ENCODE results near the gene RABGAP1L. TPM values are rescaled to one million over a fixed set of nuclear protein-coding genes. Genes with fewer than 3 reads are reported as not detected.
A peak's percentile ranks its signal among the peaks of the same experiment; 100 is the strongest.

Gene RABGAP1L
- total RNA-seq, 1 donor, result 29.8 TPM

DNA sequence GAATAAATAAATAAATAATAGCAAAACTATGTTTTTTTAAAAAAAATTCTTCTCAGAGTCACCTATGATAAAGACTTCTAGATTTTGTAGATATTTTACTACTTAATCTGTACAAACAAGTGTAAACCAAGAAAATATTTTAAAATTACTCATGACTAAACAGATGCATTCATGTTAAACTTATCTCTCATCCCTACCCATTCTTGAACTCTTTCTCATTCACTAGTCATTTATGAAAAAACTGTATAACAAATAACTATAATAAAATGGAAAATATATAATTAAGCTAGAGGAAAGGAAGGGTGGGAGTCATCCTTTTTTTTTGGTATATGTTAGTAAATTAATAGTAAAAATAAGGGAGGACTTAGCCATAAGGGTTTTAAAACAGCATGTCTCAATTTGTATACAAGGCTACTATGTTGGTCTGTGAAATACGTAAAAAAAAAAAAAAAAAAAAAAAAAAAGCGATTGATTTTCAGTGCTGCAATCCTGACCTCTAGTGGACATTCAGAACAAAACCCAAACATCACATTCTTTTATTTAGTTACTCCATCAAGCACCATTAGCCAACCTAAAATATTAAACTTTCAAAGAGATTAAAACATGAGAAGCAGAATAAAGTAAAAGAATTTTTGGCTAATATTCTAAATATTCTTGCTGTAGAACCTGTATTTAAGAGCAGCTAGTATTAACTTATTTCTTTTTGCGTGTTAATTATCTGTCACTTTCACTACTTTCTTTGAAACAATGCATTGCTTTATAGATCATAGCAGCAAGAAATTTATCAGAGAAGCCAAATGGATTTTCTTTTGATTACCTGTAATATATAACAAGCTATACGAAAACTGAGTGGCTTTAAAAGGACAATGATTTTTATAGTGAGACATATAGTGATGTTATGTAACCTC is 584.6 kb downstream of the RABGAP1L start:
- DNase-seq (ENCODE audit: low read depth), result peak; percentile 57
- H3K4me3 ChIP-seq (ENCODE audit: low read depth, low read length), result no peak overlapping the region
- peak; percentile 59 for TF ChIP-seq CTCF (IDR thresholded peaks at IDR 0.05; ENCODE audit: insufficient read depth, low read depth, low read length)

DNA sequence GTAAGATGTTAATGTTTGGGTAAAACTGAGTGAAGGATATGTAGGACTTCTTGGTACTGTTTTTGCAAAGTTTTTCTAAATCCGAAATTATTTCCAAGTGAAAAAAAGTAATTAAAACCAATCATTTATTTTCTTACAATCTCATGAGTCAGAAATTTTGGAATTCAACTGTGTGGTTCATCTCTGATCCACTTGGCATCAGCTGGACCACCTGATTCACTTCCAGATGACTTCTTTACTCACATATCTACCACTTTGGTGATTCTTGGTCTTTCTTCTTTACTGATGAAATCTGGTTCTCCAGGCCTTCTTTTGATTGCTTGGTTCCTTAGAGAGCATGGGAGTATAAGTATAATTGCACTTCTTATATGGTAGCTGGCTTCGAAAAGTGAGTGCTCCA is 585.6 kb downstream of the RABGAP1L start:
- H3K4me3 ChIP-seq (ENCODE audit: low read depth, low read length), result no peak overlapping the region
- TF ChIP-seq CTCF (IDR thresholded peaks at IDR 0.05; ENCODE audit: insufficient read depth, low read depth, low read length), result no peak
- no peak for DNase-seq (ENCODE audit: low read depth)

GRCh38 chr1:174746024-174746808 is 586.9 kb downstream of the RABGAP1L start:
- H3K4me3 ChIP-seq (ENCODE audit: low read depth, low read length), result no peak overlapping the region
- no peak for DNase-seq (ENCODE audit: low read depth)
- TF ChIP-seq CTCF (IDR thresholded peaks at IDR 0.05; ENCODE audit: insufficient read depth, low read depth, low read length), result no peak

GRCh38 chr1:174747613-174748012 is 588.3 kb downstream of the RABGAP1L start:
- no peak overlapping the region for H3K4me3 ChIP-seq (ENCODE audit: low read depth, low read length)
- DNase-seq (ENCODE audit: low read depth), result no peak
- TF ChIP-seq CTCF (IDR thresholded peaks at IDR 0.05; ENCODE audit: insufficient read depth, low read depth, low read length), result peak; percentile 10

- no peak overlapping the region for H3K4me3 ChIP-seq (ENCODE audit: low read depth, low read length)
- DNase-seq (ENCODE audit: low read depth), result no peak
- TF ChIP-seq CTCF (IDR thresholded peaks at IDR 0.05; ENCODE audit: insufficient read depth, low read depth, low read length), result no peak
Measured at GRCh38 chr1:174748586-174748985, 589.3 kb downstream of the RABGAP1L start.

GRCh38 chr1:174753131-174753530 is 593.8 kb downstream of the RABGAP1L start:
- H3K4me3 ChIP-seq (ENCODE audit: low read depth, low read length), result no peak overlapping the region
- TF ChIP-seq CTCF (IDR thresholded peaks at IDR 0.05; ENCODE audit: insufficient read depth, low read depth, low read length), result no peak
- DNase-seq (ENCODE audit: low read depth), result no peak
